ENCODE data around the gene TMED9.

TMED9 gene

DNA sequence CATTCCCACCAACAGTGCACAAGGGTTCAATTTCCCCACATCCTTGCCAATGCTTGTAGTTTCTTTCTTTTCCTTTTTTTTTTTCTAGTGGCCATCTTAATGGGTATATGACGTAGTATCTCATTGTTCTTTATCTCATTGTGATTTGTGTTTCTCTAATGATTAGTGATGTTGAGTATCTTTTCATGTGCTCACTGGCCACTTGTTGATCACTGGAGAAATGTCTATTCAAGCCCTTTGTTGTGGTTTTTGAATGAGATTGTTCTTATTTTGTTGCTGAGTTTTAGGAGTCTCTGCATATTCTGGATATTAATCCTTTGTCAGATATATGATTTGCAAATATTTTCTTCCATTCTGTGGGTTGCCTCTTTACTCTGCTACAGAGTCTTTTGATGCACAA is 1.6 kb upstream of the TMED9 start:
- Histone ChIP-seq H3K27ac (ENCODE audit: low read length) (no peak overlapping the region), H3K4me3 (ENCODE audit: low read length) (no peak overlapping the region), H3K9ac (ENCODE audit: low read length) (no peak overlapping the region), H3K4me2 (ENCODE audit: low read depth, low read length) (no peak overlapping the region), H2AFZ (ENCODE audit: low read length) (no peak overlapping the region), H3F3A (ENCODE audit: insufficient read depth, low read length) (0 out of 2 replicates have a peak, but pooled peaks cover 11% of the 10 kb centered on the region), H3K36me3 (replicated peaks; ENCODE audit: insufficient read depth, low read length) (peaks cover 12% of the 10 kb centered on the region; the same call in 1 of the 2 replicates), H3K9me2 (replicated peaks; ENCODE audit: insufficient read depth, low read length) (no peaks in the 10 kb centered on the region), H3K79me2 (ENCODE audit: low read length) (peaks cover 24% of the 10 kb centered on the region), H3K9me3 (replicated peaks; ENCODE audit: insufficient read depth, low read length) (no peaks in the 10 kb centered on the region), H4K20me1 (ENCODE audit: insufficient read depth, low read length) (no peaks in the 10 kb centered on the region), H3K4me1 (ENCODE audit: low read length) (peaks cover 11% of the 10 kb centered on the region; the same call in 1 of the 2 replicates), H3K27me3 (replicated peaks; ENCODE audit: insufficient read depth, low read length) (peaks cover 39% of the 10 kb centered on the region)
- no peak for TF ChIP-seq EZH2 (optimal IDR thresholded peaks at IDR 0.05; ENCODE audit: low read depth, low read length)
- TF ChIP-seq, protein P1, sequence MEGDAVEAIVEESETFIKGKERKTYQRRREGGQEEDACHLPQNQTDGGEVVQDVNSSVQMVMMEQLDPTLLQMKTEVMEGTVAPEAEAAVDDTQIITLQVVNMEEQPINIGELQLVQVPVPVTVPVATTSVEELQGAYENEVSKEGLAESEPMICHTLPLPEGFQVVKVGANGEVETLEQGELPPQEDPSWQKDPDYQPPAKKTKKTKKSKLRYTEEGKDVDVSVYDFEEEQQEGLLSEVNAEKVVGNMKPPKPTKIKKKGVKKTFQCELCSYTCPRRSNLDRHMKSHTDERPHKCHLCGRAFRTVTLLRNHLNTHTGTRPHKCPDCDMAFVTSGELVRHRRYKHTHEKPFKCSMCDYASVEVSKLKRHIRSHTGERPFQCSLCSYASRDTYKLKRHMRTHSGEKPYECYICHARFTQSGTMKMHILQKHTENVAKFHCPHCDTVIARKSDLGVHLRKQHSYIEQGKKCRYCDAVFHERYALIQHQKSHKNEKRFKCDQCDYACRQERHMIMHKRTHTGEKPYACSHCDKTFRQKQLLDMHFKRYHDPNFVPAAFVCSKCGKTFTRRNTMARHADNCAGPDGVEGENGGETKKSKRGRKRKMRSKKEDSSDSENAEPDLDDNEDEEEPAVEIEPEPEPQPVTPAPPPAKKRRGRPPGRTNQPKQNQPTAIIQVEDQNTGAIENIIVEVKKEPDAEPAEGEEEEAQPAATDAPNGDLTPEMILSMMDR (IDR thresholded peaks at IDR 0.05; ENCODE audit: low read length), result no peak
- no peak for DNase-seq

DNA sequence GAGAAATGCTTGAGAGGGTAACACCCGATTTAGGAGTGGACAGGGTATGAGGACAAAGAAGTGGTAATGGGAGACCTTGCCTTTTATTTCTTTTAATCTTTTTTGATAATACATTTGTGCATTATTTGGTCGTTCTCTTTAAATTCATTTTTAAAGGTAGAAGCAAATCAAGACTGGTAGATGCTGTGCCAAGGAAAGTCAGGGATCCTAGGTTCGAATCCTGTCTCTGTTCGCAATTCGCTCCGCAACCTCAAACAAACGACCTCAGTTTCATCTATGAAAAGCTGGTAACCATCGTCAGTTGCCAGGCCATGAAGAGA is 353 bp upstream of the TMED9 start:
- peaks cover 11% of the 10 kb centered on the region; the same call in 1 of the 2 replicates for H3K4me1 ChIP-seq (ENCODE audit: low read length)
- H4K20me1 ChIP-seq (ENCODE audit: insufficient read depth, low read length), result no peaks in the 10 kb centered on the region
- H3F3A ChIP-seq (ENCODE audit: insufficient read depth, low read length), result 0 out of 2 replicates have a peak, but pooled peaks cover 11% of the 10 kb centered on the region
- H3K79me2 ChIP-seq (ENCODE audit: low read length), result peaks cover 24% of the 10 kb centered on the region
- no peaks in the 10 kb centered on the region for H3K9me3 ChIP-seq (replicated peaks; ENCODE audit: insufficient read depth, low read length)
- DNase-seq, result no peak
- no peak overlapping the region; the same call in 1 of the 2 replicates for H3K9ac ChIP-seq (ENCODE audit: low read length)
- peak overlapping the region; percentile 86 for H3K4me3 ChIP-seq (ENCODE audit: low read length)
- no peak overlapping the region for H3K27ac ChIP-seq (ENCODE audit: low read length)
- peaks cover 12% of the 10 kb centered on the region; the same call in 1 of the 2 replicates for H3K36me3 ChIP-seq (replicated peaks; ENCODE audit: insufficient read depth, low read length)
- H3K4me2 ChIP-seq (ENCODE audit: low read depth, low read length), result peak overlapping the region; percentile 58
- H3K27me3 ChIP-seq (replicated peaks; ENCODE audit: insufficient read depth, low read length), result peaks cover 32% of the 10 kb centered on the region
- no peaks in the 10 kb centered on the region for H3K9me2 ChIP-seq (replicated peaks; ENCODE audit: insufficient read depth, low read length)
- no peak for TF ChIP-seq EZH2 (optimal IDR thresholded peaks at IDR 0.05; ENCODE audit: low read depth, low read length)
- TF ChIP-seq, protein P1 (IDR thresholded peaks at IDR 0.05; ENCODE audit: low read length), result no peak
- no peak for TF ChIP-seq EZH2phosphoT487 (IDR thresholded peaks at IDR 0.05; ENCODE audit: low read length)
- H2AFZ ChIP-seq (ENCODE audit: low read length), result peak overlapping the region; percentile 42

DNA sequence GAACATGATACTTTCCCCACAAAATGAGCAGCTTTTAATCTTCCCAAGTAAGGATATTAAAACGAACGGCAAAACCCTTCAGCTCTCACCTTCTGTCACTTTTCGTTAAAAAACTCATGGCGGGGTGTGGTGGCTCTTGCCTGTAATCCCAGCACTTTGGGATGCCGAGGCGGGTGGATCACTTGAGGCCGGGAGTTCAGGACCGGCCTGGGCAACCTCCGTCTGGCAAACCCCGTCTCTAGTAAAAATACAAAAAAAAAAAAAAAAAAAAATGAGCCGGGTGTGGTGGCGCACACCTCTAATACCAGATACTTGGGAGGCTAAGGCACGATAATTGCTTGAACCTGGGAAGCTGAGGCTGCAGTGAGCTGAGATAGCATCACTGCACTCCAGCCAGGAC is 902 bp downstream of the TMED9 start:
- Histone ChIP-seq H3F3A (ENCODE audit: insufficient read depth, low read length) (0 out of 2 replicates have a peak, but pooled peaks cover 11% of the 10 kb centered on the region), H3K9me3 (replicated peaks; ENCODE audit: insufficient read depth, low read length) (no peaks in the 10 kb centered on the region), H3K27me3 (replicated peaks; ENCODE audit: insufficient read depth, low read length) (peaks cover 32% of the 10 kb centered on the region), H3K9ac (ENCODE audit: low read length) (peak overlapping the region; percentile 89), H3K4me1 (ENCODE audit: low read length) (peaks cover 11% of the 10 kb centered on the region; the same call in 1 of the 2 replicates), H3K27ac (ENCODE audit: low read length) (peak overlapping the region; percentile 44; the same call in 1 of the 2 replicates), H4K20me1 (ENCODE audit: insufficient read depth, low read length) (no peaks in the 10 kb centered on the region), H3K36me3 (replicated peaks; ENCODE audit: insufficient read depth, low read length) (peaks cover 12% of the 10 kb centered on the region; the same call in 1 of the 2 replicates), H3K4me2 (ENCODE audit: low read depth, low read length) (peak overlapping the region; percentile 94), H2AFZ (ENCODE audit: low read length) (no peak overlapping the region), H3K79me2 (ENCODE audit: low read length) (peaks cover 24% of the 10 kb centered on the region), H3K4me3 (ENCODE audit: low read length) (peak overlapping the region; percentile 86), H3K9me2 (replicated peaks; ENCODE audit: insufficient read depth, low read length) (no peaks in the 10 kb centered on the region)
- TF ChIP-seq, protein P1 (IDR thresholded peaks at IDR 0.05; ENCODE audit: low read length), result no peak
- TF ChIP-seq EZH2phosphoT487 (IDR thresholded peaks at IDR 0.05; ENCODE audit: low read length), result no peak
- no peak for TF ChIP-seq EZH2 (optimal IDR thresholded peaks at IDR 0.05; ENCODE audit: low read depth, low read length)
- no peak for DNase-seq
